Measurements from ENCODE around the gene EPHB4.

The EPHB4 gene

GRCh38 chr7:100826514-100827329 lies 601 bp downstream of the EPHB4 start:
- peaks cover 13% of the 10 kb centered on the region for H3K4me1 ChIP-seq (ENCODE audit: control insufficient read depth, insufficient read depth, low read length, poor library complexity, severe bottlenecking)

GRCh38 chr7:100825751-100826513 lies 1.4 kb downstream of the EPHB4 start:
- peaks cover 13% of the 10 kb centered on the region for H3K4me1 ChIP-seq (ENCODE audit: control insufficient read depth, insufficient read depth, low read length, poor library complexity, severe bottlenecking)
- 4 to 6% methylated on average over 11 to 13 of the region's 17 CpGs for WGBS, 2 experiments (ENCODE audit: insufficient coverage in 2 of 2)
- H3K36me3 ChIP-seq (ENCODE audit: control insufficient read depth, insufficient read depth, low read length) = peaks cover 49% of the 10 kb centered on the region
- H3K4me3 ChIP-seq (ENCODE audit: extremely low read depth, insufficient read depth, low read length, poor library complexity, severe bottlenecking) = peak overlapping the region; percentile 96
- H3K27ac ChIP-seq (ENCODE audit: low read depth, low read length, severe bottlenecking) = no peak overlapping the region
- no peaks in the 10 kb centered on the region for H3K9me3 ChIP-seq (ENCODE audit: control insufficient read depth, low read length)

More at GRCh38 chr7:100826514-100827329, 601 bp downstream of the EPHB4 start:
- H3K27ac ChIP-seq (ENCODE audit: low read depth, low read length, severe bottlenecking) = peak overlapping the region; percentile 91
- H3K9me3 ChIP-seq (ENCODE audit: control insufficient read depth, low read length) = no peaks in the 10 kb centered on the region
- H3K4me3 ChIP-seq (ENCODE audit: extremely low read depth, insufficient read depth, low read length, poor library complexity, severe bottlenecking) = peak overlapping the region; percentile 96
- H3K36me3 ChIP-seq (ENCODE audit: control insufficient read depth, insufficient read depth, low read length) = peaks cover 41% of the 10 kb centered on the region
- 0% methylated on average over 41 to 52 of the region's 71 CpGs for WGBS, 2 experiments (ENCODE audit: insufficient coverage in 2 of 2)

GRCh38 chr7:100825215-100825671 lies 2.1 kb downstream of the EPHB4 start:
- Histone ChIP-seq H3K4me3 (ENCODE audit: extremely low read depth, insufficient read depth, low read length, poor library complexity, severe bottlenecking) (peak overlapping the region; percentile 96), H3K27ac (ENCODE audit: low read depth, low read length, severe bottlenecking) (no peak overlapping the region), H3K9me3 (ENCODE audit: control insufficient read depth, low read length) (no peaks in the 10 kb centered on the region), H3K36me3 (ENCODE audit: control insufficient read depth, insufficient read depth, low read length) (peaks cover 56% of the 10 kb centered on the region), H3K4me1 (ENCODE audit: control insufficient read depth, insufficient read depth, low read length, poor library complexity, severe bottlenecking) (peaks cover 13% of the 10 kb centered on the region)
- 26 to 30% methylated on average over 11 to 14 of the region's 16 CpGs for WGBS, 2 experiments (ENCODE audit: insufficient coverage in 2 of 2)

- no peaks in the 10 kb centered on the region for H3K9me3 ChIP-seq (ENCODE audit: control insufficient read depth, low read length)
- peak overlapping the region; percentile 96 for H3K4me3 ChIP-seq (ENCODE audit: extremely low read depth, insufficient read depth, low read length, poor library complexity, severe bottlenecking)
- 80 to 89% methylated on average over 3 to 15 of the region's 18 CpGs for WGBS, 2 experiments (ENCODE audit: insufficient coverage in 2 of 2)
- H3K36me3 ChIP-seq (ENCODE audit: control insufficient read depth, insufficient read depth, low read length) = peaks cover 61% of the 10 kb centered on the region
- peaks cover 13% of the 10 kb centered on the region for H3K4me1 ChIP-seq (ENCODE audit: control insufficient read depth, insufficient read depth, low read length, poor library complexity, severe bottlenecking)
- no peak overlapping the region for H3K27ac ChIP-seq (ENCODE audit: low read depth, low read length, severe bottlenecking)
These were observed 2.7 kb downstream of the EPHB4 start for GRCh38 chr7:100824499-100825214.

DNA sequence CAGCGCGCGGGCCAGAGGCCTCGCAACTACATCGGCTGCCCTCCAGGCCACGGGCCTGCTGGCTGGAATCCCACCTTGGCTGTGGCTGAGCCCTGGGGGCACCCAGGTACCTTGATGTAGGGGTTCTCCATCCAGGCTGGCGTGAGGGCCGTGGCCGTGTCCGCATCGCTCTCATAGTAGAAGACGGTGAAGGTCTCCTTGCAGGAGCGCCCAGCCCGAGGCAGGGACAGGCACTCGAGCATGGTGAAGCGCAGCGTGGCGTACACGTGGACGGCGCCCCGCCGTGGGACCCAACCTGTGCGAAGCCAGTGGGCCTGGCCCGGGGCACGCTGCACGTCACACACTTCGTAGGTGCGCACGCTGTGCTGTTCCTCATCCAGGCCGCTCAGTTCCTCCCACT lies 3.8 kb downstream of the EPHB4 start:
- H3K36me3 ChIP-seq (ENCODE audit: control insufficient read depth, insufficient read depth, low read length) = peaks cover 73% of the 10 kb centered on the region
- peaks cover 8% of the 10 kb centered on the region for H3K4me1 ChIP-seq (ENCODE audit: control insufficient read depth, insufficient read depth, low read length, poor library complexity, severe bottlenecking)
- H3K9me3 ChIP-seq (ENCODE audit: control insufficient read depth, low read length) = no peaks in the 10 kb centered on the region
- WGBS, 2 experiments (ENCODE audit: insufficient coverage in 2 of 2) = 95 to 98% methylated on average over 26 to 28 of the region's 31 CpGs
- no peak overlapping the region for H3K27ac ChIP-seq (ENCODE audit: low read depth, low read length, severe bottlenecking)
- no peak overlapping the region for H3K4me3 ChIP-seq (ENCODE audit: extremely low read depth, insufficient read depth, low read length, poor library complexity, severe bottlenecking)

DNA sequence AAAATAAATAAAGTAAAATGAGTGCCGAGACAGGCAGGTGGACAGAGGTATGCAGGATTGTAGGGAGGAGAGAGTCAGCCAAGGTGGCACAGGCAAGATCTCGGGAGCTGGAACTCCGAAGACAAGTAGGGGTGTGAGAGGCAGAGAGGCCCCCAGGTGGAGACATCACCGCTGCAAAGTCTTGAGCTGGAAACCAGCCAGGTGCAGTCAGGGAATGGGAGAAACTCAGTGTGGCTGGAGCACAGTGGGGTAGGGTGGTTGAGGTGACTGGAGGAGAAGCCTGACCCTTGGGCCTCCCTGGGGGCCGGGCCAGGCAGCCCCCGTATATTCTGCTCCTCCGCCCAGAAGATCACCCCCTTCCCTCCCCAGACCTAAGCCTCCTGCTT lies 4.2 kb downstream of the EPHB4 start:
- no peaks in the 10 kb centered on the region for H3K9me3 ChIP-seq (ENCODE audit: control insufficient read depth, low read length)
- peaks cover 77% of the 10 kb centered on the region for H3K36me3 ChIP-seq (ENCODE audit: control insufficient read depth, insufficient read depth, low read length)
- H3K27ac ChIP-seq (ENCODE audit: low read depth, low read length, severe bottlenecking) = no peak overlapping the region
- H3K4me1 ChIP-seq (ENCODE audit: control insufficient read depth, insufficient read depth, low read length, poor library complexity, severe bottlenecking) = peaks cover 8% of the 10 kb centered on the region
- H3K4me3 ChIP-seq (ENCODE audit: extremely low read depth, insufficient read depth, low read length, poor library complexity, severe bottlenecking) = no peak overlapping the region
- WGBS, 2 experiments (ENCODE audit: insufficient coverage in 2 of 2) = 74 to 88% methylated on average over 4 to 5 of the region's 7 CpGs

GRCh38 chr7:100822236-100823139 lies 4.8 kb downstream of the EPHB4 start:
- Histone ChIP-seq H3K36me3 (ENCODE audit: control insufficient read depth, insufficient read depth, low read length) (peaks cover 83% of the 10 kb centered on the region), H3K4me1 (ENCODE audit: control insufficient read depth, insufficient read depth, low read length, poor library complexity, severe bottlenecking) (peaks cover 8% of the 10 kb centered on the region)

DNA sequence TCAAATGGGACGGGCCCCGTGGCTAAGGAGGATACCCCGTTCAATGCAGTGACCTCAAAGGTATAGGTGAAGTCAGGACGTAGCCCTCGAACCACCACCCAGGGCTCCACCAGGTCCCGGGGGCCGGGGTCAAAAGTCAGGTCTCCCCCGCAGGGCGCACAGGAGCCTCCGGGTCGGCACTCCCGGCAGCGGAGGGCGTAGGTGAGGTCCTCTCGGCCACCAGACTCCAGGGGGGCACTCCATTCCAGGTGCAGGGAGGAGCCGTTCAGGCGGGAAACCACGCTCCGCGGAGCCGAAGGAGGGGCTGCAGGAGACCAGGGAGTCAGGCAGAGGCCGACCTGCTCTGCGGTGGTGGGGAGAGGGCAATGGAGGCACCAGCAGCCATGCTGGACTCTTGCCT lies 7.7 kb downstream of the EPHB4 start:
- Histone ChIP-seq H3K4me1 (ENCODE audit: control insufficient read depth, insufficient read depth, low read length, poor library complexity, severe bottlenecking) (no peaks in the 10 kb centered on the region), H3K36me3 (ENCODE audit: control insufficient read depth, insufficient read depth, low read length) (peaks cover 99% of the 10 kb centered on the region), H3K9me3 (ENCODE audit: control insufficient read depth, low read length) (no peaks in the 10 kb centered on the region), H3K4me3 (ENCODE audit: extremely low read depth, insufficient read depth, low read length, poor library complexity, severe bottlenecking) (no peak overlapping the region), H3K27ac (ENCODE audit: low read depth, low read length, severe bottlenecking) (no peak overlapping the region)
- 96 to 97% methylated on average over 23 of the region's 23 CpGs for WGBS, 2 experiments (ENCODE audit: insufficient coverage in 2 of 2)

More at GRCh38 chr7:100822236-100823139, 4.8 kb downstream of the EPHB4 start:
- no peak overlapping the region for H3K27ac ChIP-seq (ENCODE audit: low read depth, low read length, severe bottlenecking)
- H3K9me3 ChIP-seq (ENCODE audit: control insufficient read depth, low read length) = no peaks in the 10 kb centered on the region
- whole genome bisulfite sequencing, 2 experiments (ENCODE audit: insufficient coverage in 2 of 2) = 96 to 97% methylated on average over 38 to 40 of the region's 43 CpGs
- no peak overlapping the region for H3K4me3 ChIP-seq (ENCODE audit: extremely low read depth, insufficient read depth, low read length, poor library complexity, severe bottlenecking)

DNA sequence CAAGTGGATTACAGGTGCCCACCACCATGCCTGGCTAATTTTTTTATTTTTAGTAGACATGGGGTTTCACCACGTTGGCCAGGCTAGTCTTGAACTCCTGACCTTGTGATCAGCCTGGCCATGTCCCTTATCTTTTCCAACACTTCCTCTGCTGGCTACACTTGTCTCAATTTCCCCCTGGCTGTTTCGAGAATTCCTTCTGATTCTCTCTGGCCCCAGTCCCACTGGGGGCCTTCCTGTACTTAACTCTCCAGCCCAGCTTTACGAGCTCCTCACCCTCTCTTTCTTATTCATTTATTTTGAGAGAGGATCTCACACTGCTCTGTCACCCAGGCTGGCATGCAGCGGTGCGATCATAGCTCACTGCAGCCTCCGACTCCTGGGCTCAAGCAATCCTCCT lies 8.5 kb downstream of the EPHB4 start:
- Histone ChIP-seq H3K4me3 (ENCODE audit: extremely low read depth, insufficient read depth, low read length, poor library complexity, severe bottlenecking) (no peak overlapping the region), H3K27ac (ENCODE audit: low read depth, low read length, severe bottlenecking) (no peak overlapping the region), H3K9me3 (ENCODE audit: control insufficient read depth, low read length) (no peaks in the 10 kb centered on the region), H3K4me1 (ENCODE audit: control insufficient read depth, insufficient read depth, low read length, poor library complexity, severe bottlenecking) (no peaks in the 10 kb centered on the region), H3K36me3 (ENCODE audit: control insufficient read depth, insufficient read depth, low read length) (peaks cover 99% of the 10 kb centered on the region)
- 93 to 98% methylated on average over 6 of the region's 6 CpGs for WGBS, 2 experiments (ENCODE audit: insufficient coverage in 2 of 2)

DNA sequence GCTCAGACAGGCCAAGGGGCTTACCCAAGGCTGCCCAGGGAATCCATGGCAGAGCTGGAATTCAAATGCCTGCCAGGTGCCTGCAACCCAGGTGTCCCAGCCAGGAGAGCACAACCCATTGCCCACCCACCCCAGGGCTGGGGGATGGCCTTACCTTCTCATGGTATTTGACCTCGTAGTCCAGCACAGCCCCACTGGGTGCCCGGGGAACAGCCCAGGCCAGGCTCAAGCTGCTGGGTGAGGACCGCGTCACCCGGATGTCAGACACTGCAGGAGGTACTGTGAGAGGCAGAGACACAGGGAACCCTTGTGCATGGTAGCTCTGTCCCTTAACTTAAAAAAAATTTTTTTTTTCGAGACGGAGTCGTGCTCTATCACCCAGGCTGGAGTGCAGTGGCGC lies 9.0 kb downstream of the EPHB4 start:
- Histone ChIP-seq H3K4me1 (ENCODE audit: control insufficient read depth, insufficient read depth, low read length, poor library complexity, severe bottlenecking) (no peaks in the 10 kb centered on the region), H3K4me3 (ENCODE audit: extremely low read depth, insufficient read depth, low read length, poor library complexity, severe bottlenecking) (no peak overlapping the region), H3K36me3 (ENCODE audit: control insufficient read depth, insufficient read depth, low read length) (peaks cover 99% of the 10 kb centered on the region), H3K27ac (ENCODE audit: low read depth, low read length, severe bottlenecking) (no peak overlapping the region), H3K9me3 (ENCODE audit: control insufficient read depth, low read length) (no peaks in the 10 kb centered on the region)
- 92% methylated on average over 9 of the region's 9 CpGs for WGBS, 2 experiments (ENCODE audit: insufficient coverage in 2 of 2)

Data from mesodermal cell (in vitro differentiated cells).